GM12878 (cell line): ENCODE data around the gene TMEM252. TPM values are rescaled to one million over a fixed set of nuclear protein-coding genes. Genes with fewer than 3 reads are reported as not detected.

Source experiments
- CEBPB ChIP-seq, 2 experiments: fragments of 150-350 bp in 1 of 2; IDR thresholded peaks; 2 replicates each; pipeline ENCODE4 v1.6.1; 2012 to 2014; ENCODE audit warnings: low read depth in 2 of 2, low read length in 2 of 2, borderline replicate concordance in 1 of 2, inconsistent platforms in 1 of 2
- CHD4 ChIP-seq: fragments of 200-600 bp; sonication (generic); IDR thresholded peaks from 2 replicates; pipeline ENCODE4 v1.6.1; 2016; ENCODE audit warnings: mild to moderate bottlenecking
- CREM ChIP-seq: IDR thresholded peaks from 2 replicates; pipeline ENCODE4 v1.6.1; 2014; ENCODE audit warnings: antibody characterized with exemption, low read depth
- EZH2 ChIP-seq: IDR thresholded peaks from 2 replicates; pipeline ENCODE4 v1.6.1; 2012; ENCODE audit warnings: low read depth, mild to moderate bottlenecking, control low read depth, inconsistent platforms, low read length, borderline replicate concordance; ENCODE audit not compliant: control insufficient read depth
- JUNB ChIP-seq: IDR thresholded peaks from 2 replicates; pipeline ENCODE4 v1.6.1; 2016; ENCODE audit warnings: antibody characterized with exemption, mild to moderate bottlenecking
- NBN ChIP-seq: fragments of 450-650 bp; IDR thresholded peaks from 2 replicates; pipeline ENCODE4 v1.6.1; 2016
- SRF ChIP-seq, 2 experiments: IDR thresholded peaks; 2 replicates each; pipeline ENCODE4 v1.6.1; 2011; ENCODE audit warnings: low read depth in 2 of 2, low read length in 2 of 2, mild to moderate bottlenecking in 1 of 2, moderate library complexity in 1 of 2
- ZNF217 ChIP-seq: fragments of 450-650 bp; IDR thresholded peaks from 2 replicates; pipeline ENCODE4 v1.6.1; 2017; ENCODE audit warnings: antibody characterized with exemption, mild to moderate bottlenecking
- polyA plus RNA-seq, 11 experiments: library from polyadenylated mRNA; depleted of rRNA in 4 of 11; unstranded in 6 of 11; stranded (reverse) in 5 of 11; fragments of >200 nt; fragmentation: Nextera tagmentation in 4 of 11; fragmentation: Illumina TruSeq in 1 of 11; extraction: Ambion mirVana in 4 of 11; extraction: Trizol in 1 of 11; gene quantifications; 1 replicate in 1 of 11; 2 replicates in 10 of 11; pipeline versions ENCODE4 v1.2.1 to v1.2.3, GENCODE V29; 2011 to 2016; ENCODE audit warnings: inconsistent platforms in 2 of 11, missing spikeins in 2 of 11, low read depth in 1 of 11
- total RNA-seq, 4 experiments: library from RNA; depleted of rRNA in 3 of 4; stranded (reverse); fragments of >200 nt in 3 of 4; fragmentation: Illumina TruSeq in 1 of 4; extraction: Trizol in 1 of 4; gene quantifications; 2 replicates each; pipeline versions ENCODE4 v1.2.1 to v1.2.3, GENCODE V29; 2013 to 2021
- TF ChIP-seq, protein P1 (sequence below): fragments of 450-650 bp; IDR thresholded peaks from 2 replicates; pipeline ENCODE4 v1.6.1; 2017; ENCODE audit warnings: mild to moderate bottlenecking, moderate library complexity
- TF ChIP-seq, protein P2 (sequence below), 3 experiments: IDR thresholded peaks in 2 of 3; conservative IDR thresholded peaks in 1 of 3; 2 replicates each; pipeline ENCODE4 v1.5.1; 2011; ENCODE audit warnings: low read depth in 3 of 3, low read length in 3 of 3, mild to moderate bottlenecking in 3 of 3, control low read depth in 2 of 3, moderate library complexity in 2 of 3, inconsistent platforms in 1 of 3, mixed read lengths in 1 of 3; ENCODE audit not compliant: control insufficient read depth in 2 of 3, insufficient read depth in 1 of 3; ENCODE audit errors: extremely low read depth in 1 of 3

The TMEM252 gene
- total and polyA plus RNA-seq, 10 of the 15 experiments (the other 5 are each of a cell fraction or from before 2014, with no cell fraction given), result not detected

GRCh38 chr9:68493541-68493940 is 47.1 kb downstream of the TMEM252 start (continued):
- TF ChIP-seq, protein P1, sequence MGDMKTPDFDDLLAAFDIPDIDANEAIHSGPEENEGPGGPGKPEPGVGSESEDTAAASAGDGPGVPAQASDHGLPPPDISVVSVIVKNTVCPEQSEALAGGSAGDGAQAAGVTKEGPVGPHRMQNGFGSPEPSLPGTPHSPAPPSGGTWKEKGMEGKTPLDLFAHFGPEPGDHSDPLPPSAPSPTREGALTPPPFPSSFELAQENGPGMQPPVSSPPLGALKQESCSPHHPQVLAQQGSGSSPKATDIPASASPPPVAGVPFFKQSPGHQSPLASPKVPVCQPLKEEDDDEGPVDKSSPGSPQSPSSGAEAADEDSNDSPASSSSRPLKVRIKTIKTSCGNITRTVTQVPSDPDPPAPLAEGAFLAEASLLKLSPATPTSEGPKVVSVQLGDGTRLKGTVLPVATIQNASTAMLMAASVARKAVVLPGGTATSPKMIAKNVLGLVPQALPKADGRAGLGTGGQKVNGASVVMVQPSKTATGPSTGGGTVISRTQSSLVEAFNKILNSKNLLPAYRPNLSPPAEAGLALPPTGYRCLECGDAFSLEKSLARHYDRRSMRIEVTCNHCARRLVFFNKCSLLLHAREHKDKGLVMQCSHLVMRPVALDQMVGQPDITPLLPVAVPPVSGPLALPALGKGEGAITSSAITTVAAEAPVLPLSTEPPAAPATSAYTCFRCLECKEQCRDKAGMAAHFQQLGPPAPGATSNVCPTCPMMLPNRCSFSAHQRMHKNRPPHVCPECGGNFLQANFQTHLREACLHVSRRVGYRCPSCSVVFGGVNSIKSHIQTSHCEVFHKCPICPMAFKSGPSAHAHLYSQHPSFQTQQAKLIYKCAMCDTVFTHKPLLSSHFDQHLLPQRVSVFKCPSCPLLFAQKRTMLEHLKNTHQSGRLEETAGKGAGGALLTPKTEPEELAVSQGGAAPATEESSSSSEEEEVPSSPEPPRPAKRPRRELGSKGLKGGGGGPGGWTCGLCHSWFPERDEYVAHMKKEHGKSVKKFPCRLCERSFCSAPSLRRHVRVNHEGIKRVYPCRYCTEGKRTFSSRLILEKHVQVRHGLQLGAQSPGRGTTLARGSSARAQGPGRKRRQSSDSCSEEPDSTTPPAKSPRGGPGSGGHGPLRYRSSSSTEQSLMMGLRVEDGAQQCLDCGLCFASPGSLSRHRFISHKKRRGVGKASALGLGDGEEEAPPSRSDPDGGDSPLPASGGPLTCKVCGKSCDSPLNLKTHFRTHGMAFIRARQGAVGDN, result no peak
- no peak for TF ChIP-seq CREM
- TF ChIP-seq ZNF217, result no peak
- TF ChIP-seq EZH2, result no peak
- TF ChIP-seq, protein P2, sequence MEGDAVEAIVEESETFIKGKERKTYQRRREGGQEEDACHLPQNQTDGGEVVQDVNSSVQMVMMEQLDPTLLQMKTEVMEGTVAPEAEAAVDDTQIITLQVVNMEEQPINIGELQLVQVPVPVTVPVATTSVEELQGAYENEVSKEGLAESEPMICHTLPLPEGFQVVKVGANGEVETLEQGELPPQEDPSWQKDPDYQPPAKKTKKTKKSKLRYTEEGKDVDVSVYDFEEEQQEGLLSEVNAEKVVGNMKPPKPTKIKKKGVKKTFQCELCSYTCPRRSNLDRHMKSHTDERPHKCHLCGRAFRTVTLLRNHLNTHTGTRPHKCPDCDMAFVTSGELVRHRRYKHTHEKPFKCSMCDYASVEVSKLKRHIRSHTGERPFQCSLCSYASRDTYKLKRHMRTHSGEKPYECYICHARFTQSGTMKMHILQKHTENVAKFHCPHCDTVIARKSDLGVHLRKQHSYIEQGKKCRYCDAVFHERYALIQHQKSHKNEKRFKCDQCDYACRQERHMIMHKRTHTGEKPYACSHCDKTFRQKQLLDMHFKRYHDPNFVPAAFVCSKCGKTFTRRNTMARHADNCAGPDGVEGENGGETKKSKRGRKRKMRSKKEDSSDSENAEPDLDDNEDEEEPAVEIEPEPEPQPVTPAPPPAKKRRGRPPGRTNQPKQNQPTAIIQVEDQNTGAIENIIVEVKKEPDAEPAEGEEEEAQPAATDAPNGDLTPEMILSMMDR (IDR thresholded peaks at IDR 0.05 in 2 of 3, conservative IDR thresholded peaks at IDR 0.05 in 1 of 3; ENCODE audit: control insufficient read depth in 2 of 3, extremely low read depth in 1 of 3, insufficient read depth in 1 of 3, low read depth in 3 of 3, low read length in 3 of 3), result no peak
- TF ChIP-seq CHD4, result no peak
- no peak for TF ChIP-seq NBN
- TF ChIP-seq CEBPB (IDR thresholded peaks at IDR 0.05; ENCODE audit: borderline replicate concordance in 1 of 2, low read depth in 2 of 2, low read length in 2 of 2), result no peak
- no peak for TF ChIP-seq JUNB
- TF ChIP-seq SRF (IDR thresholded peaks at IDR 0.05; ENCODE audit: low read depth in 2 of 2, low read length in 2 of 2), result no peak
